Tibial nerve (tissue), 4 donors: ENCODE measurements around the gene RGS7.

ENCODE experiments used
- CTCF ChIP-seq, 5 experiments: fragments of 200-600 bp in 3 of 5; fragments of 450-650 bp in 2 of 5; sonication (generic) in 3 of 5; IDR thresholded peaks; one replicate each; pipeline ENCODE4 v1.5.1; 2016 to 2019; ENCODE audit warnings: antibody characterized with exemption in 5 of 5, mild to moderate bottlenecking in 3 of 5, moderate library complexity in 2 of 5
- EP300 ChIP-seq, 2 donors: sonication (generic); formaldehyde crosslinking; IDR thresholded peaks; one replicate each; pipeline ENCODE4 v1.6.1; 2017; ENCODE audit warnings: antibody characterized with exemption in 2 of 2, mild to moderate bottlenecking in 1 of 2

- TF ChIP-seq CTCF (IDR thresholded peaks at IDR 0.05) (no peak), EP300 (IDR thresholded peaks at IDR 0.05) (no peak)
These were observed 148.1 kb downstream of the RGS7 start for GRCh38 chr1:241208910-241209379.
